Measurements from ENCODE around the gene NRCAM.

- TF ChIP-seq FOXA1 (IDR thresholded peaks at IDR 0.05) (no peak), FOXA1 (CRISPR knock-in tag; IDR thresholded peaks at IDR 0.05) (no peak), DPF2 (CRISPR knock-in tag; IDR thresholded peaks at IDR 0.05; ENCODE audit: borderline replicate concordance, low read depth) (no peak), NR0B2 (CRISPR knock-in tag; IDR thresholded peaks at IDR 0.05) (no peak), BCLAF1 (IDR thresholded peaks at IDR 0.05) (no peak), FOXK2 (IDR thresholded peaks at IDR 0.05) (no peak), KDM6A (CRISPR knock-in tag; IDR thresholded peaks at IDR 0.05; ENCODE audit: low read depth) (no peak), TBL1XR1 (IDR thresholded peaks at IDR 0.05; ENCODE audit: borderline replicate concordance, low read length, partially characterized antibody) (no peak), MLX (CRISPR knock-in tag; IDR thresholded peaks at IDR 0.05) (no peak)
Measured at GRCh38 chr7:108479751-108480150, 23.5 kb upstream of the NRCAM start.

Measured in HepG2 (cell line).